Endothelial cell of umbilical vein (primary cell): ENCODE data around the gene RHOV. TPM values are rescaled to one million over a fixed set of nuclear protein-coding genes. Genes with fewer than 3 reads are reported as not detected.

Experiments used
- BruUV-seq: library from RNA; stranded (reverse); fragments of 400-500 nt; replicated peaks from 2 replicates; lab custom pipeline; 2021; lab: Mats Ljungman, UMichigan
- CTCF ChIA-PET: fragments of 300-600, 350-600 bp; sonication (Branson Sonifier 250); formaldehyde crosslinking; loops from one replicate; lab custom pipeline; 2021; ENCODE audit warnings: antibody characterized with exemption, inconsistent platforms; lab: Charles Lee
- POLR2A ChIA-PET: fragments of 300-600, 350-600 bp; sonication (Branson Sonifier 250); formaldehyde crosslinking; loops from one replicate; lab custom pipeline; 2021; ENCODE audit warnings: antibody characterized with exemption, inconsistent platforms; lab: Charles Lee
- DNase-seq: peaks from one replicate; pipeline ENCODE4 v3.0.0-alpha.2; 2011; ENCODE audit warnings: low read depth, low spot score
- FAIRE-seq: peaks from 2 replicates; lab custom pipeline; 2011; peaks lifted over from hg19 to GRCh38; lab: Jason Lieb, UNC
- H2AFZ ChIP-seq: 2 replicates; pipeline ENCODE4 v1.6.0; 2012; ENCODE audit warnings: low read depth, low read length, control low read depth, inconsistent platforms
- H3K27ac ChIP-seq: 2 replicates; pipeline ENCODE4 v1.5.1; 2011; ENCODE audit warnings: low read depth, mild to moderate bottlenecking, control low read depth, low read length, moderate library complexity; ENCODE audit not compliant: insufficient read depth
- H3K27me3 ChIP-seq, 2 experiments: 2 replicates each; pipeline versions ENCODE4 v1.6.0 to v1.6.1; 2011; ENCODE audit warnings: low read length in 2 of 2, mixed read lengths in 1 of 2; ENCODE audit not compliant: control insufficient read depth in 2 of 2, insufficient read depth in 2 of 2
- H3K36me3 ChIP-seq, 2 experiments: 2 replicates in 1 of 2; 3 replicates in 1 of 2; pipeline ENCODE4 v1.5.1; 2011; ENCODE audit warnings: low read length in 2 of 2, mild to moderate bottlenecking in 1 of 2, moderate library complexity in 1 of 2; ENCODE audit not compliant: control insufficient read depth in 2 of 2, insufficient read depth in 2 of 2; ENCODE audit errors: extremely low read depth in 1 of 2
- H3K4me1 ChIP-seq: 3 replicates; pipeline ENCODE4 v1.5.1; 2011; ENCODE audit warnings: mild to moderate bottlenecking, low read length; ENCODE audit not compliant: control insufficient read depth, insufficient read depth; ENCODE audit errors: extremely low read depth
- H3K4me2 ChIP-seq: 2 replicates; pipeline ENCODE4 v1.6.1; 2011; ENCODE audit warnings: low read length, control low read depth, mixed read lengths; ENCODE audit not compliant: insufficient read depth
- H3K4me3 ChIP-seq, 3 experiments: fragments of 200-600 bp in 1 of 3; sonication (generic), shearing (Covaris generic) in 1 of 3; replicated peaks in 1 of 3; 2 replicates each; pipeline ENCODE4 v1.5.1; 2011 to 2016; ENCODE audit warnings: control low read depth in 3 of 3, low read length in 3 of 3, mild to moderate bottlenecking in 2 of 3, inconsistent platforms in 1 of 3, low read depth in 1 of 3, moderate library complexity in 1 of 3; ENCODE audit not compliant: insufficient read depth in 1 of 3
- H3K79me2 ChIP-seq: 2 replicates; pipeline ENCODE4 v1.6.0; 2012; ENCODE audit warnings: low read length, inconsistent platforms; ENCODE audit not compliant: control insufficient read depth, insufficient read depth
- H3K9ac ChIP-seq: replicated peaks from 2 replicates; pipeline ENCODE3; 2011; ENCODE audit warnings: low read length, control low read depth; ENCODE audit not compliant: insufficient read depth; ENCODE audit errors: extremely low read depth
- H3K9me1 ChIP-seq: replicated peaks from 3 replicates; pipeline ENCODE4 v1.6.0; 2011; ENCODE audit warnings: mild to moderate bottlenecking, low read length; ENCODE audit not compliant: control insufficient read depth, insufficient read depth; ENCODE audit errors: extremely low read depth
- H3K9me3 ChIP-seq: replicated peaks from 2 replicates; pipeline ENCODE4 v1.5.1; 2012; ENCODE audit warnings: low read length, inconsistent platforms; ENCODE audit not compliant: control insufficient read depth, insufficient read depth
- H4K20me1 ChIP-seq: replicated peaks from 2 replicates; pipeline ENCODE3; 2011; ENCODE audit warnings: mild to moderate bottlenecking, low read length; ENCODE audit not compliant: control insufficient read depth, insufficient read depth; ENCODE audit errors: extremely low read depth
- CTCF ChIP-seq, 2 donors: IDR thresholded peaks; 1 replicate in 1 of 2; 2 replicates in 1 of 2; pipeline ENCODE4 v1.5.1; 2011; ENCODE audit warnings: low read length in 2 of 2, mild to moderate bottlenecking in 2 of 2, moderate library complexity in 2 of 2, control low read depth in 1 of 2, inconsistent platforms in 1 of 2, low read depth in 1 of 2; ENCODE audit not compliant: insufficient read depth in 1 of 2; ENCODE audit errors: extremely low read depth in 1 of 2
- EZH2 ChIP-seq: IDR thresholded peaks from 2 replicates; pipeline ENCODE4 v1.6.1; 2012; ENCODE audit warnings: borderline replicate concordance, low read depth, mild to moderate bottlenecking, moderate library complexity, low read length, inconsistent platforms; ENCODE audit not compliant: severe bottlenecking
- FOS ChIP-seq: IDR thresholded peaks from 2 replicates; pipeline ENCODE4 v1.6.1; 2011; ENCODE audit warnings: mild to moderate bottlenecking, low read length, moderate library complexity, borderline replicate concordance; ENCODE audit not compliant: insufficient read depth
- GATA2 ChIP-seq: IDR thresholded peaks from 2 replicates; pipeline ENCODE4 v1.7.0; 2011; ENCODE audit warnings: low read depth, mild to moderate bottlenecking, moderate library complexity, mixed read lengths, low read length; ENCODE audit not compliant: insufficient read length, insufficient read depth
- JUN ChIP-seq: IDR thresholded peaks from 2 replicates; pipeline ENCODE4 v1.6.1; 2011; ENCODE audit warnings: borderline replicate concordance, low read depth; ENCODE audit not compliant: insufficient read length, insufficient read depth
- MAX ChIP-seq: IDR thresholded peaks from 2 replicates; pipeline ENCODE4 v1.6.1; 2011; ENCODE audit not compliant: insufficient read depth, insufficient read length
- MYC ChIP-seq: IDR thresholded peaks from one replicate; pipeline ENCODE4 v1.6.1; 2011; ENCODE audit warnings: mild to moderate bottlenecking, low read depth, low read length
- POLR2A ChIP-seq: IDR thresholded peaks from 2 replicates; pipeline ENCODE4 v1.6.1; 2012; ENCODE audit warnings: low read depth, mild to moderate bottlenecking, control low read depth, low read length
- POLR2AphosphoS5 ChIP-seq: IDR thresholded peaks from 2 replicates; pipeline ENCODE4 v1.6.1; 2012; ENCODE audit warnings: low read depth, mild to moderate bottlenecking, control low read depth, low read length, moderate library complexity; ENCODE audit not compliant: insufficient read depth
- dilution Hi-C: fragments of 300-500 bp; cut with MboI; formaldehyde crosslinking; loops from one replicate; pipeline ENCODE4 v1.15.0; 2019; ENCODE audit warnings: low sequenced_read_pairs; ENCODE audit not compliant: extremely low pct_ligation_motif_present
- intact Hi-C: fragments of 100-400 bp; cut with micrococcal nuclease; formaldehyde crosslinking; loops from one replicate; pipeline ENCODE4 v1.10.0; 2022
- polyA plus RNA-seq, 4 experiments: library from polyadenylated mRNA; depleted of rRNA in 3 of 4; stranded (reverse) in 3 of 4; unstranded in 1 of 4; fragments of >200 nt; gene quantifications; 2 replicates each; pipeline versions ENCODE4 v1.2.1 to v1.2.3, GENCODE V29; 2011 to 2012; ENCODE audit warnings: missing spikeins in 1 of 4
- total RNA-seq: library from RNA; stranded (reverse); gene quantifications from 2 replicates; pipeline ENCODE4 v1.2.3, GENCODE V29; 2021

RHOV gene
- total and polyA plus RNA-seq, 2 donors (not counting 3 experiments of a cell fraction or from before 2014, with no cell fraction given) = 0.15 to 0.20 TPM

GRCh38 chr15:40914486-40914885 is 40.5 kb upstream of the RHOV start:
- intact Hi-C loops (loop anchor here (2.0 kb wide), 1 partner anchor 16 kb away; no protein-coding TSS in a partner anchor), dilution Hi-C loops (no loop called here)
- TF ChIP-seq JUN (no peak), POLR2AphosphoS5 (no peak), FOS (no peak), EZH2 (no peak), GATA2 (no peak)
- Histone ChIP-seq H3K36me3 (no peaks in the 10 kb centered on the region), H3K9ac (no peak overlapping the region), H3K79me2 (no peaks in the 10 kb centered on the region), H3K9me1 (no peaks in the 10 kb centered on the region), H3K9me3 (no peaks in the 10 kb centered on the region), H3K27me3 (no peaks in the 10 kb centered on the region), H3K4me3 (no peak overlapping the region), H2AFZ (peak overlapping the region; percentile 58), H3K4me1 (peaks cover 41% of the 10 kb centered on the region), H3K4me2 (peak overlapping the region; percentile 12), H3K27ac (peak overlapping the region; percentile 69), H4K20me1 (no peaks in the 10 kb centered on the region)
- DNase-seq (no peak), FAIRE-seq (no peak)
- ChIA-PET CTCF (interaction anchor here (0.7 to 6.5 kb wide), 8 partner anchors 8 to 270 kb away, joined by 3 to 100 read pairs (median 9); partner anchors contain the start of gene DLL4), POLR2A (interaction anchor here (1.1 to 1.7 kb wide), 2 partner anchors 8 to 27 kb away, joined by 4 read pairs; no protein-coding TSS in a partner anchor)
- no TSS peak for BruUV-seq

- dilution Hi-C loops = no loop called here
- intact Hi-C loops = loop anchor here (2.0 kb wide), 1 partner anchor 17 kb away; no protein-coding TSS in a partner anchor
- no peak overlapping the region for H3K27ac ChIP-seq
- H3K36me3 ChIP-seq = no peaks in the 10 kb centered on the region
- TF ChIP-seq POLR2A = no peak
- TF ChIP-seq MAX = no peak
- TF ChIP-seq FOS = no peak
- TF ChIP-seq EZH2 = no peak
- no peak for TF ChIP-seq MYC
- no peak for TF ChIP-seq GATA2
- no peak for TF ChIP-seq JUN
- TF ChIP-seq POLR2AphosphoS5 = no peak
- TF ChIP-seq CTCF (IDR thresholded peaks at IDR 0.05; ENCODE audit: extremely low read depth in 1 of 2, insufficient read depth in 1 of 2, low read depth in 1 of 2, low read length in 2 of 2) = no peak
- H3K9me1 ChIP-seq = no peaks in the 10 kb centered on the region
- H3K9ac ChIP-seq = no peak overlapping the region
- H3K27me3 ChIP-seq = no peaks in the 10 kb centered on the region
- ChIA-PET POLR2A (no interaction called here), CTCF (interaction anchor here (1.4 to 6.5 kb wide), 2 partner anchors 16 to 104 kb away, joined by 10 to 100 read pairs; partner anchors contain the start of gene DLL4)
- no peak overlapping the region for H2AFZ ChIP-seq
- DNase-seq (no peak), FAIRE-seq (peak; percentile 65)
- no TSS peak for BruUV-seq
- H4K20me1 ChIP-seq = no peaks in the 10 kb centered on the region
- H3K9me3 ChIP-seq = no peaks in the 10 kb centered on the region
- H3K4me1 ChIP-seq = peaks cover 36% of the 10 kb centered on the region
- H3K79me2 ChIP-seq = no peaks in the 10 kb centered on the region
- H3K4me3 ChIP-seq = no peak overlapping the region
- H3K4me2 ChIP-seq = no peak overlapping the region
Measured at GRCh38 chr15:40914013-40914412, 40.0 kb upstream of the RHOV start.
